Colonic mucosa (tissue), 4 donors: ENCODE data around the gene HDAC4. TPM values are rescaled to one million over a fixed set of nuclear protein-coding genes. Genes with fewer than 3 reads are reported as not detected.

ENCODE experiments used
- DNase-seq: peaks from one replicate; pipeline ENCODE4 v3.0.0-alpha.2; 2020
- H3K27ac ChIP-seq: fragments of 200-600 bp; one replicate; pipeline ENCODE4 v1.8.0; 2021
- H3K27me3 ChIP-seq: fragments of 200-600 bp; one replicate; pipeline ENCODE4 v1.8.0; 2021
- H3K36me3 ChIP-seq: fragments of 200-600 bp; one replicate; pipeline ENCODE4 v1.8.0; 2021
- H3K4me1 ChIP-seq: fragments of 200-600 bp; one replicate; pipeline ENCODE4 v1.8.0; 2021; ENCODE audit warnings: mild to moderate bottlenecking
- H3K4me3 ChIP-seq: fragments of 200-600 bp; one replicate; pipeline ENCODE4 v1.8.0; 2021
- H3K9ac ChIP-seq, 2 donors: one replicate each; pipeline ENCODE4 v1.7.0; 2013; ENCODE audit warnings: control low read depth in 2 of 2, low read depth in 2 of 2, low read length in 2 of 2
- H3K9me3 ChIP-seq: fragments of 200-600 bp; one replicate; pipeline ENCODE4 v1.8.0; 2021
- intact Hi-C: fragments of 100-400 bp; cut with DNase I; formaldehyde crosslinking; loops from one replicate; pipeline ENCODE4 v1.14.1; 2022
- total RNA-seq, 2 donors: library from RNA; stranded (reverse); fragmentation: NEBNext Ultra II Directional in 1 of 2; extraction: Animal tissue kit (Norgen Biotek cat#: 25700) in 1 of 2; gene quantifications; one replicate each; pipeline ENCODE4 v1.2.1, GENCODE V29; 2021
- TF ChIP-seq, protein P1 (sequence below): fragments of 200-600 bp; IDR thresholded peaks from one replicate; pipeline ENCODE4 v1.8.0; 2022; ENCODE audit warnings: antibody characterized with exemption, mild to moderate bottlenecking
- donor health status: healthy.
- donor health status: DM: no; HTN: no; CAD: no.
- donor health status: DM: no; HTN: no; CAD: no.

Gene HDAC4
- total RNA-seq, 2 donors from 2014 or later = 35.3 to 46.8 TPM

GRCh38 chr2:239379641-239380170, 21.1 kb downstream of the HDAC4 start:
- intact Hi-C loops = no loop called here
- no peak for DNase-seq
- Histone ChIP-seq H3K36me3 (no peaks in the 10 kb centered on the region), H3K4me1 (no peaks in the 10 kb centered on the region), H3K27ac (no peak overlapping the region), H3K9me3 (no peaks in the 10 kb centered on the region), H3K9ac (no peak overlapping the region), H3K27me3 (no peaks in the 10 kb centered on the region), H3K4me3 (no peak overlapping the region)
- TF ChIP-seq, protein P1, sequence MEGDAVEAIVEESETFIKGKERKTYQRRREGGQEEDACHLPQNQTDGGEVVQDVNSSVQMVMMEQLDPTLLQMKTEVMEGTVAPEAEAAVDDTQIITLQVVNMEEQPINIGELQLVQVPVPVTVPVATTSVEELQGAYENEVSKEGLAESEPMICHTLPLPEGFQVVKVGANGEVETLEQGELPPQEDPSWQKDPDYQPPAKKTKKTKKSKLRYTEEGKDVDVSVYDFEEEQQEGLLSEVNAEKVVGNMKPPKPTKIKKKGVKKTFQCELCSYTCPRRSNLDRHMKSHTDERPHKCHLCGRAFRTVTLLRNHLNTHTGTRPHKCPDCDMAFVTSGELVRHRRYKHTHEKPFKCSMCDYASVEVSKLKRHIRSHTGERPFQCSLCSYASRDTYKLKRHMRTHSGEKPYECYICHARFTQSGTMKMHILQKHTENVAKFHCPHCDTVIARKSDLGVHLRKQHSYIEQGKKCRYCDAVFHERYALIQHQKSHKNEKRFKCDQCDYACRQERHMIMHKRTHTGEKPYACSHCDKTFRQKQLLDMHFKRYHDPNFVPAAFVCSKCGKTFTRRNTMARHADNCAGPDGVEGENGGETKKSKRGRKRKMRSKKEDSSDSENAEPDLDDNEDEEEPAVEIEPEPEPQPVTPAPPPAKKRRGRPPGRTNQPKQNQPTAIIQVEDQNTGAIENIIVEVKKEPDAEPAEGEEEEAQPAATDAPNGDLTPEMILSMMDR = no peak

DNA sequence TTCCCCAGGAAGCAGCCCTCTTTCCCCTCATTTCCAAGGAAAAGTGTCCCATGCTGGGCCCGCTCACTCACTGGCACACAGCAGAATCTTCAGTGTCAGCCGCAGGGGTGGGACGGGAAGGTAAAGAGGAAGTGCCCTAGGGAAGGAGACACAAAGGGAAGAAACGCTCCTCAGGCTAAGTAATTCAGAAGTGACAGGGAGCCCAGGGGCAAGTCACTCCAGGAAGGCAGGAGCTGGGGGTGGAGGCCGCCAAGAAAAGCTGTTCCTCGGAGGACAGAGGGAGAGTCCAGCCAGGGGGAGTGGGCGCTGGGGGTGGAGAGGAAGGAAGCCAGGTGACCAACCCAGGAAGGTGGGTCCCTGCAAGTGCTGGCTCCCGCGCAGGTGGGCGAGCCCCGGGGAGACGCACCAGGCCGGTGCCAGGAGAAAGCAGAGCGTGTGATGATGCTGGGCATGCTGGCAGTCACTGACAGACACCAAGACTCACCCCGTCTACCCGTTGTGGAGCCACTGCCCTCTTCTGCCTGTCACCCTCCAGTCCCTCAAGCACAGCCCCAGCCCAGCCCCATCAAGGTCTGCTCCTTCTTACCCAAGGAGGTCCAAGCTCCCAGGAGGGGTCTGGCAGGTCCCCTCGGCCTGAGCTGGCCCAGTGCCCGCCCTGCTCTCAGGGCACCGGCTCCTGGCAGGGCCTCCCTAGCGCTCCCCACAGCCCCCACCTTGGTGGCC, 21.7 kb downstream of the HDAC4 start:
- H3K4me3 ChIP-seq = no peak overlapping the region
- H3K27me3 ChIP-seq = no peaks in the 10 kb centered on the region
- no peak overlapping the region for H3K9ac ChIP-seq
- no peak overlapping the region for H3K27ac ChIP-seq
- TF ChIP-seq, protein P1 = no peak
- H3K9me3 ChIP-seq = no peaks in the 10 kb centered on the region
- intact Hi-C loops = no loop called here
- no peak for DNase-seq
- H3K4me1 ChIP-seq = no peaks in the 10 kb centered on the region
- no peaks in the 10 kb centered on the region for H3K36me3 ChIP-seq

GRCh38 chr2:239378021-239378917, 22.6 kb downstream of the HDAC4 start:
- DNase-seq = no peak
- Histone ChIP-seq H3K4me1 (no peaks in the 10 kb centered on the region), H3K27me3 (no peaks in the 10 kb centered on the region), H3K9ac (no peak overlapping the region), H3K9me3 (no peaks in the 10 kb centered on the region), H3K36me3 (no peaks in the 10 kb centered on the region), H3K27ac (no peak overlapping the region), H3K4me3 (no peak overlapping the region)
- TF ChIP-seq, protein P1 = no peak
- intact Hi-C loops = no loop called here

GRCh38 chr2:239377591-239377990, 23.2 kb downstream of the HDAC4 start:
- H3K27me3 ChIP-seq = no peaks in the 10 kb centered on the region
- TF ChIP-seq, protein P1 = no peak
- H3K27ac ChIP-seq = no peak overlapping the region
- intact Hi-C loops = no loop called here
- H3K9ac ChIP-seq = no peak overlapping the region
- DNase-seq = no peak
- H3K4me1 ChIP-seq = no peaks in the 10 kb centered on the region
- no peak overlapping the region for H3K4me3 ChIP-seq
- no peaks in the 10 kb centered on the region for H3K9me3 ChIP-seq
- no peaks in the 10 kb centered on the region for H3K36me3 ChIP-seq

DNA sequence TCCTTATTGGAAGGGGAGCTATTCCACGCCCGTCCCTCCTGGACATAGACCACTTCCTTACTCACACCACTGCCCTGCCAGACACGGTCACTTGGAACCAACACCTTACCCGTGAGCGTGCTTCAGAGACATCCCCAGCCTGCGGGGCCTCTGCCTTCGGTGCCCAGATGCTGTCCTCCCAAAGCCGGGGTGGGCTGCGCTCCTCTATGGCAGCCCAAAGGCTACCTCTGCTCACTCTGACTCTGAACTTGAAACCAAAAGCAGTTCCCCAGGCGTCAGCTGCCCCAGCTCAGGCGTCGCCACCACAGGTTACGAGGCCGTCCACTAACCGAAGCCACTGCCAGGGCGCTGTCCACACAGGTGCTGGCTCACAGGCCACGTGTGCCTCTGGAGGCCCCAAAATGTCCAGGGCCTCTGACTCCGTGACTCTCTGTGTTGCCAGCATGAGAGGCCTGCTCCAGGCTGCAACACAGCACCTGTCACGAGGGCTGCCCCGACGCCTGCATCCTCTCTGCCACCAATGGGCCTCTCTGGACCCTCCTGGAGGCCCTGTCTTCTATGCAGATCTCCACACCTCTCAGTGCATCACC, 23.8 kb downstream of the HDAC4 start:
- Histone ChIP-seq H3K4me1 (no peaks in the 10 kb centered on the region), H3K4me3 (no peak overlapping the region), H3K36me3 (no peaks in the 10 kb centered on the region), H3K27me3 (no peaks in the 10 kb centered on the region), H3K9ac (no peak overlapping the region), H3K27ac (no peak overlapping the region), H3K9me3 (no peaks in the 10 kb centered on the region)
- no peak for DNase-seq
- intact Hi-C loops = no loop called here
- TF ChIP-seq, protein P1 = no peak
